GM03348 (cell line): ENCODE measurements around the gene TMEM167B.
A peak's percentile ranks its signal among the peaks of the same experiment; 100 is the strongest.

Source experiments
- DNase-seq: peaks from one replicate; pipeline ENCODE4 v3.0.0; 2012; ENCODE audit warnings: low spot score

Gene TMEM167B

DNA sequence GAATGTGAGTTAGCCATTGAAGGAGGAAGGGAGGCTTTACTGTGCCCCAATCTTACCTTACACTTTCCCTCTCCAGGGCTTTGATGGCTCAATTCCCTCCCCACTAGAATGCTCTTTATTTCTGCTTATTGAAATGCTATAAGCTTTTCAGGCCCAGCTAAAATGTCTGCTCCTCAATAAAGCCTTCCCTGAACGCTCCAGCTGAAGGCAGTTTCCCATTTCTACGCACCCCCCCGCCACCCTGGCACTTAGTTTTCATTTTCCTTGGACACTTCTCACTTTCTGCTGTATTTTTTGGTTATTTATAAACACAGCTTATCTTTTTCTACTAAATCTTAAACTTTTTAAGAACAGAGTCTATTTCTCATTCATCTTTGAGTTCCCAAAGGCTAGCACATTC lies 7.1 kb upstream of the TMEM167B start:
- no peak for DNase-seq

DNA sequence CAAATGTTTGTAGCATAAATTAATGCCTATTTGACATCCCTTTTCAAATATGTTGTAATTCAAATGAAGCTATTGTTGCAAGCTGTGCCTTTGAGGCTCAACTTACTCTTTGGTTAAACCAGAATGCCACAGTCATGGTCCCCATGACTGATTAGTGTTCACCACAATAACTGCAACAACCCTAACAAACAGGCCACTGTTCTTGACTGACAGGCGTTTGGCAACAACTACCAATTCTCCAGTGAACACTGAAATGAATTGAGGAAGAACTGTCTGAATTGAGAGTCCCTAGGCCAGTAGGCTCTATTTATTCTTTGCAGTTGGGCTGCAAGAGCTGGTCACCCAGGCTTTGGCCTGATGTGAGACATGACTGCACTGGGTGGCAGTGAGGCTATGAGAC lies 6.6 kb upstream of the TMEM167B start:
- no peak for DNase-seq

DNA sequence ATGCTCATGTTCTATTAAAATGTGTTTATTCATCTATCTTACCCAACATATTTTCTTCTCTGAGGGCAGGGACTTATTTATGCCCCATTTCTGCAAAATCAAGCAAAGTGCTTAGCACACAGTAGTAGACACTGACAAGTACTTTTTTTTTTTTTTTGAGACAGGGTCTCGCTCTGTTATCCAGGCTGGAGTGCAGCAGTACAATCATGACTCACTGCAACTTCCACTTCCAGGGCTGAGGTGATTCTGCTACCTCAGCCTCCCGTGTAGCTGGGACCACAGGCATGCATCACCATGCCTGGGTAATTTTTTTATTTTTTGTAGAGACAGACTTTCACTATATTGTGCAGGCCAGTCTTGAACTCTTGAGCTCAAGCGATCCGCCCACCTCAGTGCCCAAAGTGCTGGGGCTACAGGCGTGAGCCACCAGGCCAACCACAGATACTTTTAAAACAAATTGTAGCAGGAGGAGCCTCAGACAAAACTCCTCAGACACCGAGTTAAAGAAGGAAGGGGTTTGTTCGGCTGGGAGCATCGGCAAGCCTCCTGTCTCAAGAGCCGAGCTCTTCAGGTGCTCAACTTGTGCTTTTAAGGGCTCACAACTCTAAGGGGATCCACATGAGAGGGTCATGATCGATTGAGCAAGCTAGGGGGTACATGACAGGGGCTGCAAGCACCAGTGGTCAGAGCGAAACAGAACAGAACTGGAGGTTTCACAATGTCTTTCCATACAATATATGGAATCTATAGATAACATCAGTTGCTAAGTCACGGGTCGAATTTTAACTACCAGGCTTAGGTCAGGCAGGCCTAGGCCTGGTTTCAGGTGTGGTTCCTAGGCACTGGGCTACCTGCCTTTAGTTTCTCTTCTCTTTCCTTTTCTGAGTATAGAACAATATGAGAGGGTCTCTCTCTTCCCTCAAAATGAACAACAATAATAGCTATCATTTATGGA lies 5.7 kb upstream of the TMEM167B start:
- DNase-seq = no peak

DNA sequence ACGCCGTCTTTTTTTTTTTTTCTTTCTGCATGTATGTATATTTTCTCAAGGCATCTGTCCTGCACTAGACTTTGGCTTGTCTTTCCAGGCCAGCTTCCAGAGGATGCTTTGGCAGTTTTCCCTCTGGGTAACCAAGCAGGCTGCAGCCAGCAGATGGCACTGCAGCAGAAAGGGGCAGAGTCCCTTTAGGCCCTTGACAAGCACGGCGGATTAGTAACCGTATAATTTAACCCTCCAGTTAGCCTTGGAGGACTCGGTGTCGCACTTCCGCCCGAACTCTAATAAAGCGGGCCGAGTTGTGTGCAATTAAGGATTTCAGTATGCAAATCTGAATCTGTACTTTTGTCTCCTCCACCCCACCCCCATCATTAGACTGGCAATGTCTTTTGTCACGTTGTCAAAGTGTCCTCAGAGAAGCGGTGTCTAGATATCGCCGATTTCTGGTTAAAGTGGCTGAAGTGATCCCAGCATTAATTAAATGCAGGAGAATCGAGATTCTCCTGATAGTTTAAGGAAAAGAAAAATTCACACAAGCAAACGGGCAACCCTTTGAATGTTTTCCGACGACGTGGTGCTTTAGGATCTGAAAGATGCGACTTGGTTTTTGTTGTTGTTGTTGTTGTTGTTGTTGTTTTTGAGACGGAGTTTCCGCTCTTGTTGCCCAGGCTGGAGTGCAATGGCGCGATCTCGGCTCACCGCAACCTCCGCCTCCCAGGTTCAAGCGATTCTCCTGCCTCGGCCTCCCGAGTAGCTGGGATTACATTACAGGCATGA lies 1.1 kb upstream of the TMEM167B start:
- peak; percentile 53 for DNase-seq

DNA sequence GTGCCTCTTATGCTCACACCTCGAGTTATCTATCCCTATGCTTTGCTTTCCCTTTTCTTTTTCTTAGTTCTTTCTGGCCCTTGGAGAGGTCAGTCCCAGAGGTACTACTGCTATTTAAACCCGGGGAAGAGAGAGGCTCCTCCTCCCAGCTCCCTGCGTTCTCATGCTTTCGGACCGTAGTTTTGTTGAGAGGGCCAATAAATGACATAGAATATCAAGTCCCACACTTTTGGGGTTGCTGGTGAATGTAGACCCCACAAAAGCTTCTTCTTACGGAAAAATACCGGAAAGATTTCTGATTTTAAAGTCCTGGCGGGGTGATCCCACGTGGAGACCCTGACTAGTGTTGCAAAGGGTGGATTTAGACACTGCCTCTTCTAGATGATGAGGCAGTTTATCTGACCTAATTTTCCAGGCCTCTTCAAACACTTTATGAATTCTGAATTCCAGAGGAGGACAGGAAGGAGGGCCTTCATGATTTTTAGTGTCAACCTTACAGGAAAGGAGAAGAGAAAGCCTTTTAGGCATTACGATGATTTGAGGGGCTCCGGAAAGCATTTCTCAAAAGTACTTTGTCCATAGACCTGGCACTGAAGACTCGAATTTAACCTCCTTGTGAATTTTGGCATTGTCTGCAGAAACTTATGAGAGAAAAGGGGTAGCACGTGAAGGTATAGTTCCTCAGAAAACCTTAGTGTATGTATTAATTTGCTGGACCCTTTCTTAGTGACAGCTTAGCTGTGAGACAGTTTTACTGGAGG lies 694 bp downstream of the TMEM167B start:
- peak; percentile 69 for DNase-seq

DNA sequence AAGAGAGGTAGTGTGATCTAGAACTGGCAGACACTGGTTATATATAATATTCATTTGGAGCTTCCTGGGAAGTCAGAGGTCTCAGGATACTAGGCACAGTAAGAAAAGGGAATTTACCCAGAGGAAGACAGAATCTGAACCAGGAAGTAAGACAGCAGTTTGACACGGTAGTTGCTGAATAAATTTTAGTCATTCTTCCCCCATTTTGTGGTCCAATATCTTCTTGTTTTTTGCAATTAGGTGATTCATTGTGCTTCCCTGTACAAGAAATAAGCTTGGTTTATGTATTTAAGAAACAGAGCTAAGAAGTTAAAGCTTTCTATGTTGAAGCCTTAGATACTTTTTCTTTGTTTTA lies 1.3 kb downstream of the TMEM167B start:
- no peak for DNase-seq

DNA sequence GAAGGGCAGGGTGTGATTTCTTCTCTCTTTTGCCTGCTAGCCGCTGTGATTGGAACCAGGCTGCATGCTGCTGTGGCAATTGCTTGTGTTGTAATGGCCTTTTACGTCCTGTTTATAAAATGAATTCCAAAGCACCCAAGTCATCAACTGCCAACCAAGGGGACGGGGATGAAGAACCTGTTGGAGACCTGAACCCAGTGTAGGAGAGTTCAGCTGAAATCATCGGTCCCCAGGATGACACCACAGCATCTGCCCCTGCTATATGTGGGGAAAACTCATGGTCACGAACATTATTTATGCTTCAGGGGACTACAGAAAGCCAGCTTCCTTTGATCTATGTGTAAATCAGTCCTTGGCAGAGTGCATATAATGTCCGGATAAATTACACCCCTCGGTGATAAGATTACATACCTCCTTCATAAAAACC lies 3.8 kb downstream of the TMEM167B start:
- DNase-seq = no peak

DNA sequence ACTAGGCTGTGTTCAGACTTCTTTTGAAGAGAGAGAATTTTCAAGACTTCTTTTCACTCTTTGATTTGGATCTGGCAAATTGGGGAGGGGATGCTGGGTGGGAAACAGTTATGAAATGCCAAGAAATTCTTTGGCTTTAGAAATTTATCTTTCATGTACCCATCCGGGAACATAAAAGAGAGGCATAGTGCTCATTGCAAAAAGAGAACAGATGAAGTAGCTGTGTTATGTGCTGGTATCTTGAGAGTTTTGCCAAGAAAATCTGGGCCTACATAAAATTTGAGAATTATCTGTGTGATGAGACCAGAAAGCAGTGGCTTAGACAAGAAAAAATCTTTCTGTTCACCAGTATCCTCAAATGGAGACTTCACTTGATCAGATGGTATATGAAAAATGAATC lies 4.3 kb downstream of the TMEM167B start:
- no peak for DNase-seq

DNA sequence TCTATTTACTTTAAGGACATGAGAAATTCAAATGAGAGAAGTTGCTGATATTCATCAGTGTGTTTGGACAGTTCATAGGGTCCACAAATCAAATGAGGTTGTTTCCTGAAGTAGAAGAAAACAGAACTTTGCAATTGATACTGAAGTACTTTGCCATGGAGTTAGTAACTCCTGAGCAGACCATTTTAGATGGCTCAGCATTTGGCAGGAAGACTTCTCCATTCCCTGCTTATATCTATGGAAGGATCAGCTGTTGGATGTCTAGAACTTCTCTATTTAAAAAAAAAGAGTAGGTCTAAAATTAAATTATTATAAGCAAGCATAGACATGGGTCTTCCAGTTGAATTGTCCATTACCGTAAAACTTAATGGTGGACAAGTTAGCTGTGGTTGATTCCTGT lies 5.1 kb downstream of the TMEM167B start:
- no peak for DNase-seq

DNA sequence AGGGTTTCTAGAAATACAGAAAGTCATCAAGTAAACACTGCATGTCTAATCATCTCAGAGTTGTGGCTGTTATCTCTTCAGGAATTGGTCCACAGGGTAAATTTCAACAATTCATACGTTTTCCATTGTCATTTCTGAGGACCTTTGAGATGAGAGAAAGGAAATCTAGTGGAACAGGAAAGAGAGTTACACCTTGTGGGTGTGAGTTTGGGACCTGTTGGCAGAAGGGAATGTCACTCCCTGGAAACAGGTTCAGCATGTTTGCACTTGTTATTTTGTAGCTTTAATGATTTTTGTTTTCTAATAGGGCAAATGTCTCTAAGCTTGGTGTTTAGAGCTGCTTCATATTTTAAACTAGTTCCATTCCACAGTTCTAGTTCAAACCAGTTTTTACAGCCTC lies 5.6 kb downstream of the TMEM167B start:
- DNase-seq = no peak

DNA sequence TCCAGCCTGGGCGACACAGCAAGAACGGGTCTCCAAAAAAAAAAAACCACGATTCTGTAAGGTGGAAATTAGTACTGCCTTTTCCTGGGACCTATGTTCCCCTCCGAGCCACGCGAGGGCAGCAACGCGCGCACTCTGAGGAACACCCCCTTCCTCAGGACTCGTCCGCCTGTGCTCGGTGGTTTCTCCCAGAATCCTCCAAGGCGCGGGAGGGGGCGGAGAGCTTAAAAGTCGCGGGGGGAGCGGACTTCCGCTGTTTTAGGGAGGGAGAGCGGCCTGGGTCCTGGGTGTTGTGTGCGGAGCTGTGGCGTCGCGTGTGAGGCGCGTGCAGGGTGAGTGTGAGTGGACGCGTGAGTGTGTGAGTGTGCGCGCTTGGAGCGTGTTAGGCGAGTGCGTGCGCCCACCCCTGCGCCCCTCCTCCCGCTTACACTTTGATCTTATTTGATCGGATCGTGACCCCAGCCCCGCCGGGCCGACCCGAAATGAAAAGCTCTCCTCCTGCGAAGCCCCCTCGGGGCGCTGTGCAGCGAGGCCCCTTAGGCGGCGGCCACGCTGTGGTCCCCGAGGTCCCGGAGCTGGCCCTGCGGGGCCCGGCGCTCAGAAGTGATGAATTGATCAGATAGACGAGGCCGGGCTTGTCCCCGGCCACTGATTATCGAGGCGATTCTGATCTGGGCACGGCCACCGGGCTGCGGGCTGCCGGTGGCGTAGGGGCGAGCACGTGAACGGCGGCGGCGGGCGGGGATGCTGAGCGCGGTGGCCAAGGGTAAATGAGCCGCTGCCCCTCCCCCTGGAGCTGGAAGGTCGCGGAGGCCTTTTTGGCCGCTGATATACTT lies 9.6 kb downstream of the TMEM167B start:
- peak; percentile 97 for DNase-seq

DNA sequence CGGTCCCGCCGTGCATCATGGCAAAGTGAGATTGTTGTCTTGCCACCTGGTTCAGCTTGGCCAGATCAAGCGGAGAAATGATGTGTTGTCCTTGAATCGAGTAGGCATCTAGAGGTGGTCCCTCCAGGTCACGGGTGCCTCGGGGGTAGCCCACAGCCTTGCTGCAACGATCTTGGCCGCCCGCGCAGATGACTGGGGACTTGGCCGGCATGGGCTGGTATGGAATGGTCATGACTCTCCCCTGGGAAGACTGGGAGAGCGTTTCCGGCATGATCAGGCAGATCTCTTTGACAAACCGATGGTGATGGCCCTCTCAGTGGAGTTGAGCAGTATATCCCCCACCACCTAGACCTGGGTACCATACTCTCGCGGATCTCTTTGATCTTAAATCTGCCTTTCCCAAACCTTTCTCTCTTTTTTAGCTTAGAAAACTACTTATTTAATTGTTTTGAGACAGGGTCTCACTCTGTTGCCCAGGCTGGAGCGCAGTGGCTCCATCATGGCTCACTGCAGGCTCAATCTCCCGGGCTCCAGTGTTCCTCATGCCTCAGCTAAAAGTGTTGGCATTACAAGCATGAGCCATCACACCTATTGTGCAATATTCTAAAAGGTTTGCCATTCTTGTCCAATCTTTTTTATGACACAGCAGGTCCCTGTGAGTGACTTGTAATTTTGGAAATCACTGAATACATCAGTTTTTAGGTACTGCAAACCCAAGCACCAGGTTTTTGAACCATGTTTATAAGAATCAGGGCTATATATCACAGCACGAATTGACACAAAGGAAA lies 14.0 kb downstream of the TMEM167B start:
- no peak for DNase-seq

DNA sequence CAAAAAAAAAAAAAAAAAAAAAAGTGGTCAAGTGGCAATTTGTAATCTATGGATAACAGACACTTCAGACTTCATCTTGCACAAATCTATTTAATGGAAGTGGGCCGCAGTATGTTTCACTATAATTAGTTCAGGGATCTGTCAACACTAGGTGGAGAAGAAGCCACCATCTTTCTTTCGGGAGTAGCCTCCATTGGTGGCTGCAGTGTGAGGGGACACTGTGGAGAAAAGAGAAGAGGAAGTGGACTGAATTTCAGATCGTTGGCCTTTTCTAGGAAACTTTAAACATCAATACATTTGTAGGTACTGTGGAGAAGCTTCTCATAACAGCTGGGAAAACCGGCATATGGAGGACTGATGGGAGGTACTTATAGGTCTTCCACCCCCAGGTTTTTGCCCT lies 15.3 kb downstream of the TMEM167B start:
- DNase-seq = no peak

DNA sequence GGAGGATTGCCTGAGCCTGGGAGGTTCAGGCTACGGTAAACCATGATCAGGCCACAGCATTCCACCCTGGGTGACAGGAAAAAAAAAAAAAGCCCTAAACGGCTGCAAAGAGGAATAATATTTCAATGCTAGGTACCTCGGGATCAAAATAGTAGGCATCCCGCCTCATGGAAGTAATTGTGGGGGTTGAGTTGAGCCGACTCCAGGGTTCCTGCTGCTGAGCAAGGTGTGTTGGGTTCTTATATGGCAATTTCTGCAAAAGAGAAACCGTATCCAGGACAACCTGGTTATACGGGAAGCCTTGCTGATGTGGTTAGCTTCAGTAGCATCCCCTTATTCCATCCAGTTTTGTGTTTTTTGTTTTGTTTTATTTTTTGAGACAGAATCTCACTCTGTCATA lies 17.2 kb downstream of the TMEM167B start:
- no peak for DNase-seq

DNA sequence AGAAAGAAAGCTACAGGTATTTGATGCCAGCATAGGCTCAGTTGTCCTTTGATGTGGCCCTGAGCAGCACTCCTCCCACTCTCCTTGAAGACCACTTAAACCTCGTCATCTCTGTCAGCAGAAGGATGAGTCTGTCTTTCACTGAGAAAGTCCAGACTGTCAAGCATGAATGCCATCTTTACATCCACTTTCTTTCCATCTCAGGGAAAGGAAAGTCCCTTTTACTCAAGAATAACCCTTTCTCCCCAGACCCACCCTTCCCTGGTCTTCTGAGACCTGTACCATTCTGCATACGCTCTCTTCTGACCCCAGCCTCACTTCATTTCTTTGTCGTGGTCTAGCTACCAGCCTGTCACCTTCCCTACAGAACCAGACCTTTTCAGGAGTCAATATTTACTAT lies 19.3 kb downstream of the TMEM167B start:
- no peak for DNase-seq

DNA sequence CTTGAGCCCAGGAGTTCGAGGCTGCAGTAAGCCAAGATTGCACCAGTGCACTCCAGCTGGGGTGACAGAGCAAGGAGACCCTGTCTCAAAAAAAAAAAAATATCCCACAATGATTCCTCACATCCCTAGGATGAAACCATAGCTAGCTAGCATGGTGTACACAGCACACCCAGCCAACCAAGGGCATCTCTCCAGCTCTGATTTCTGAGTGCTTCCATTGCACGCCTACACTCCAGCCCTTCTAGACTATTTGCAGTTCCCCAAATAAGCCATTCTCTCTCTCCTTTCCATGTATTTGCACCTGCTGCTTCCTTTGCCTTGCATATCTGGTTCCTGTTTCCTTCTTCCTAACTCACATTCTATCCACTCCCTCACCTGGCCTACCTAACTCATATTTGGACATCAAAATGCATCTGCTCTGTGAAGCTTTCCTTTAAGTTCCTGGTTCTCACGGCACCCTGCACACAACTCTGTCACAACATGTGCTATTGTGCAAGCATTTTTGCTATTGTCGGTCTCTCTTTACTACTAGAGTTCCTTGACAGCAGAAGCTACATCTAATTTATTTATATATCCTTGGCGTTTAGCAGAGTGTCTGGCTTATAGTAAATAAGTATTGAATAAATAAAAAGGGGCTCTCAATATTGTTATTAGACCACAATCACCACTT lies 21.0 kb downstream of the TMEM167B start:
- DNase-seq = no peak

DNA sequence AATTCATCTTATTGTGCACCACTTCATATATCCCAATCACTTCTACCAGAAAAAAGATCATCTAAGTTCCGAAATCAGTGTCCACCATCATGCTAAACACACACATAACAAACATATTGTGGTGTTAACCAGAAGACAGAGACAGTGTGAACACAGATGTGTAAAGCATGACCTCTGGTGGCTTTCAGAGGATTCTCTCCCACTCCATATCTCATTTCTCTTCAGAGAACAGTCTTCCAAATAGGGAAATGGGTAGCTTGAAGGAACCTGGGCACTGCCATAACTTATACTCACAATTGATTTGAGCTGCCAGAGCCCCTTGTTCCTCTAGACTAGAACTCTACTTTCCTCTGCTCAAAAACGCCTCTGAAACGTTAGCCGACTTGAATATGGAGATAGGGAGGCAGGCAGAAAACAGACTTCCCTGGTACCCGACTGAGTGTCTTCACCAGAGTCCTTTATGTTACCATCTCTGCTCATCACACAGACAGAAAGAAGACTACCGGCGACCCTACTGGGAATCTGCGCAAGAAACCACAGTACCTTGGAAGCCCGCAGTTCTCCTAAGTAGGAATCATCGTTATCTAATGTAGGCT lies 21.6 kb downstream of the TMEM167B start:
- DNase-seq = peak; percentile 51

DNA sequence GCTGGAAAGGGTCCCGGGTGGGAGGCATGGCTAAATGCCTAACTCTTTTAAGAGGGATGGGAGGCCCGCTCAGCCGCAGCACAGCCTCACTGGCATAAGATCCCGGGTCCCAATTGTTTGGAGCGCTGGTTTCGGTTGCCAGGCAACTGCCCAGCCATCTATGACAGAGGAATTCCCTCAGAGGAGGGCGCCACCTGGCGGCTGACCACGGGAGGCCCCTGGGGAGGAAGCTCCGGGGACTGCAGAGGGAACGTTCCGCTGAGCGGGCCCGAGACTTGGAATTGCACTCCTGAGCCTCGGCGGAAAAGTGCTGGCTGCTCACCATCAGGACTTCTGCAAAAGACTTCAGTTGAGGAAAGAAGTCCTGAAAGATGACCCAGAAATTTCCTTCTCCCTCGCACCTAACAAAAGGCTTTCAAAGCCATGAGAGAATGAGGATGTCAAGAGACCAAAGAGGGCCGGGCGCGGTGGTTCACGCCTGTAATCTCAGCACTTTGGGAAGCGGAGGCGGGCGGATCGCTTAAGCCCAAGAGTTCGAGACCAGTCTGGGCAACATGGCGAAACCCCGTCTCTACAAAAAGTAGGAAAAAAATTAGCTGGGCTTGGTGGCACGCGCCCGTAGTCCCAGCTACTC lies 22.2 kb downstream of the TMEM167B start:
- peak; percentile 95 for DNase-seq

DNA sequence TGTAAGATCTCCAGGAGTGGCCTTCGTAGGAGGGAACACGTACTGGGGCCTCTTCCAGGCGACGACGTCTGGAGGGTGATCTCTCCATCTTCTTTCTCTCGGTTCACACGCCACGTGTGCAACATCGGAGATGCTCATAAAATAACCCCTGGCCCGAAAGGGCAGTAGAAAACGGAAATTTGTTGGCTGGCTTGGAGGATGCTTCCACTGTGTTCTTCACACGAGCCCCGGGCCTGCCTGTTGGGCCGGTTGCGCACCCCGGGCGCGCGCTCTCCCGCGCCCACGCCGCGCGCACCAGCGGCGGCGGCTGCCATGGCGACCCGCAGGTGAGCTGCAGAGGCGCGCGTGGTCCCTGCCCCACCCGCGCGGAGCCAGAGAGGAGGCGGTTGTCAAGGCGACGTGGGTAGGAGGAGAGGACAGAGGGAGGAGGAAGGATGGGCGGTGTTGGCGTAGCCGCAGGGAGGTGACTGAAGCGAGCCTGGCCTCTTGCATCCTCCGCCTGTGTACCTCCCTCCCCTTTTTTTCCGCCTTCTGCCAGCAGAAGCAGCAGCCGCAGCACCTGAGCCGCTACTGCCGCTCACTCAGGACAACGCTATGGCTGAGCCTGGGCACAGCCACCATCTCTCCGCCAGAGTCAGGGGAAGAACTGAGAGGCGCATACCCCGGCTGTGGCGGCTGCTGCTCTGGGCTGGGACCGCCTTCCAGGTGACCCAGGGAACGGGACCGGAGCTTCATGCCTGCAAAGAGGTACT lies 23.2 kb downstream of the TMEM167B start, which contains the start of gene ELAPOR1:
Gene ELAPOR1, plus strand, starts transcription at position 526 of the 752 bp plus-strand sequence. Its CDS starts 69 bp downstream, at position 595.
- DNase-seq = peak; percentile 44
